Activated CD8-positive, alpha-beta memory T cell treated with anti-CD3 and anti-CD28 coated beads for 48 hours (primary cell): Measurements from ENCODE around the gene ADA.
"Not testable (repeated sequence)": the region's sequence is repeated elsewhere in the genome, so short reads cannot be mapped to it uniquely, and the experiment has no call there.

Experiments used
- DNase-seq, 3 experiments: peaks; one replicate each; pipeline ENCODE4 v3.0.0-alpha.2; 2020; ENCODE audit warnings: low read depth in 2 of 3, low spot score in 2 of 3

The ADA gene

GRCh38 chr20:44651684-44652423, at the start of gene ADA:
ADA (minus strand) TSS chr20:44651699; CDS start chr20:44651607, 92 bp downstream.
- DNase-seq = no peak

- DNase-seq = no peak
Observed at GRCh38 chr20:44700306-44700705, 48.8 kb upstream of the ADA start.

GRCh38 chr20:44698351-44698750, 46.9 kb upstream of the ADA start:
- no peak for DNase-seq

- not testable (repeated sequence) for DNase-seq
Observed at GRCh38 chr20:44697041-44697440, 45.5 kb upstream of the ADA start.

GRCh38 chr20:44696315-44696714, 44.8 kb upstream of the ADA start:
- no peak for DNase-seq

- no peak for DNase-seq
Observed at GRCh38 chr20:44695674-44696300, 44.3 kb upstream of the ADA start.

- no peak for DNase-seq
Observed at GRCh38 chr20:44695295-44695673, 43.8 kb upstream of the ADA start.

GRCh38 chr20:44694159-44694558, 42.7 kb upstream of the ADA start:
- DNase-seq = no peak

GRCh38 chr20:44693627-44694026, 42.1 kb upstream of the ADA start:
- no peak for DNase-seq

GRCh38 chr20:44692932-44693480, 41.5 kb upstream of the ADA start:
- DNase-seq = no peak

GRCh38 chr20:44691424-44692423, 40.2 kb upstream of the ADA start:
- no peak for DNase-seq

- no peak for DNase-seq
Observed at GRCh38 chr20:44690781-44691423, 39.4 kb upstream of the ADA start.

GRCh38 chr20:44689809-44690208, 38.3 kb upstream of the ADA start:
- no peak for DNase-seq

GRCh38 chr20:44688053-44688625, 36.6 kb upstream of the ADA start:
- no peak for DNase-seq

- no peak for DNase-seq
Observed at GRCh38 chr20:44686934-44687333, 35.4 kb upstream of the ADA start.

GRCh38 chr20:44684047-44684967, 32.8 kb upstream of the ADA start:
- no peak for DNase-seq

- DNase-seq = peak in 2 of 3 experiments; percentile 6 to 8
Observed at GRCh38 chr20:44683263-44684046, 32.0 kb upstream of the ADA start.

GRCh38 chr20:44681796-44682566, 30.5 kb upstream of the ADA start:
- DNase-seq = no peak
